ENCODE data around the gene LCP2. TPM values are rescaled to one million over a fixed set of nuclear protein-coding genes. Genes with fewer than 3 reads are reported as not detected.

The LCP2 gene
- total RNA-seq (2014; rRNA removed): not detected in 2 replicates
- polyA plus RNA-seq (2012): not detected

GRCh38 chr5:170297589-170298462, at the start of gene LCP2:
LCP2 (minus strand) TSS chr5:170297777; CDS start chr5:170297611, 166 bp downstream.
- DNase-seq (ENCODE audit: low read depth): no peak

GRCh38 chr5:170347022-170347567, 49.5 kb upstream of the LCP2 start:
- DNase-seq (ENCODE audit: low read depth): no peak

- DNase-seq (ENCODE audit: low read depth): no peak
Measured at GRCh38 chr5:170345971-170346370, 48.4 kb upstream of the LCP2 start.

- DNase-seq (ENCODE audit: low read depth): no peak
Measured at GRCh38 chr5:170343177-170343576, 45.6 kb upstream of the LCP2 start.

- no peak for DNase-seq (ENCODE audit: low read depth)
Measured at GRCh38 chr5:170342153-170342725, 44.7 kb upstream of the LCP2 start.

- DNase-seq (ENCODE audit: low read depth): no peak
Measured at GRCh38 chr5:170341545-170341944, 44.0 kb upstream of the LCP2 start.

GRCh38 chr5:170339780-170340167, 42.2 kb upstream of the LCP2 start:
- DNase-seq (ENCODE audit: low read depth): no peak

- no peak for DNase-seq (ENCODE audit: low read depth)
Measured at GRCh38 chr5:170338933-170339779, 41.6 kb upstream of the LCP2 start.

- no peak for DNase-seq (ENCODE audit: low read depth)
Measured at GRCh38 chr5:170338291-170338690, 40.7 kb upstream of the LCP2 start.

GRCh38 chr5:170337045-170337733, 39.6 kb upstream of the LCP2 start:
- no peak for DNase-seq (ENCODE audit: low read depth)

GRCh38 chr5:170336065-170336464, 38.5 kb upstream of the LCP2 start:
- DNase-seq (ENCODE audit: low read depth): no peak

- DNase-seq (ENCODE audit: low read depth): no peak
Measured at GRCh38 chr5:170334626-170335025, 37.0 kb upstream of the LCP2 start.

- DNase-seq (ENCODE audit: low read depth): no peak
Measured at GRCh38 chr5:170333161-170333910, 35.8 kb upstream of the LCP2 start.

- DNase-seq (ENCODE audit: low read depth): no peak
Measured at GRCh38 chr5:170332058-170332457, 34.5 kb upstream of the LCP2 start.

- no peak for DNase-seq (ENCODE audit: low read depth)
Measured at GRCh38 chr5:170330568-170331054, 33.0 kb upstream of the LCP2 start.

GRCh38 chr5:170329524-170329923, 31.9 kb upstream of the LCP2 start:
- DNase-seq (ENCODE audit: low read depth): no peak

GRCh38 chr5:170327829-170328228, 30.3 kb upstream of the LCP2 start:
- DNase-seq (ENCODE audit: low read depth): no peak

- DNase-seq (ENCODE audit: low read depth): no peak
Measured at GRCh38 chr5:170327168-170327567, 29.6 kb upstream of the LCP2 start.

GRCh38 chr5:170319301-170319700, 21.7 kb upstream of the LCP2 start:
- no peak for DNase-seq (ENCODE audit: low read depth)

- no peak for DNase-seq (ENCODE audit: low read depth)
Measured at GRCh38 chr5:170317499-170317898, 19.9 kb upstream of the LCP2 start.

All from LHCN-M2 (cell line).